IPS DF 19.7 (cell line): ENCODE measurements around the gene POLR1G.
"Not testable (repeated sequence)": the region's sequence is repeated elsewhere in the genome, so short reads cannot be mapped to it uniquely, and the experiment has no call there.

Source experiments
- DNase-seq: peaks from one replicate; pipeline ENCODE4 v3.0.0-alpha.2; 2013; ENCODE audit warnings: low read depth, low spot score

POLR1G gene

DNA sequence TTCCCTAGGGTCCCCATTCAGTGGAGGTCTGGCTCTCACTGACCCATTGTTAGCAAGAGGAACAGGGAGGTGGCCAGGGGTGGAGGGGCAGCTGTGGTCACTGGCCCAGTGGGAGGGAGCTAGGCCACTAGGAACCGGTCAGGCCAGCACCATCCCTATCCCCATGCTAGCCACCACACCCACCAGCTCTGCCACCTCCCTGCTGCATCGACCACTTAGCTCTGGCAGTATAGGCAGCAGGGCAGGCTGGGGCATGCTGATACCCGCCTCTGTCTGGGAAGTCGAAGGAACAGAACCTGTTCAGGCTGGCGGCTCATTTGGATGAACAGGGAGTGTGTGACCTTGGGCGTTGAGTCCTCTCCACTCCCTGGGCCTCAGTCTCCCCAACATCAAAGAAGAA is 6.3 kb upstream of the POLR1G start:
- no peak for DNase-seq

DNA sequence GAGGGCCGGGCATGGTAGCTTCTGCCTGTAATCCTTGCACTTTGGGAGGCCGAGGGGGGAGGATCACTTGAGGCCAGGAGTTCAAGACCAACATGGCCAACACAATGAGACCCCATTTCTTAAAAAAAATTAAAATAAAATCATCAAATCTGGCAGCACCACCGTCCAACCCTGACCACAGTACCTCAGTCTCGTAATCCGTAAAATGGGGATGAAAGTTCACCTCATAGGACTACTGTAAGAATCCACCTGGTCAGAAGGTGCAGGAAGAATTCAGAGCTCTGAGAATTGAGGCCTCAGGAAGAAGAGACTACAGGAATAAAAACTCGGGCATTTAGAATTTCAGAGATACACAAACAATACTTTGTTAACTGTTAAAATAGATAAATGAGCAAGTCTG is 4.6 kb upstream of the POLR1G start:
- DNase-seq, result no peak

DNA sequence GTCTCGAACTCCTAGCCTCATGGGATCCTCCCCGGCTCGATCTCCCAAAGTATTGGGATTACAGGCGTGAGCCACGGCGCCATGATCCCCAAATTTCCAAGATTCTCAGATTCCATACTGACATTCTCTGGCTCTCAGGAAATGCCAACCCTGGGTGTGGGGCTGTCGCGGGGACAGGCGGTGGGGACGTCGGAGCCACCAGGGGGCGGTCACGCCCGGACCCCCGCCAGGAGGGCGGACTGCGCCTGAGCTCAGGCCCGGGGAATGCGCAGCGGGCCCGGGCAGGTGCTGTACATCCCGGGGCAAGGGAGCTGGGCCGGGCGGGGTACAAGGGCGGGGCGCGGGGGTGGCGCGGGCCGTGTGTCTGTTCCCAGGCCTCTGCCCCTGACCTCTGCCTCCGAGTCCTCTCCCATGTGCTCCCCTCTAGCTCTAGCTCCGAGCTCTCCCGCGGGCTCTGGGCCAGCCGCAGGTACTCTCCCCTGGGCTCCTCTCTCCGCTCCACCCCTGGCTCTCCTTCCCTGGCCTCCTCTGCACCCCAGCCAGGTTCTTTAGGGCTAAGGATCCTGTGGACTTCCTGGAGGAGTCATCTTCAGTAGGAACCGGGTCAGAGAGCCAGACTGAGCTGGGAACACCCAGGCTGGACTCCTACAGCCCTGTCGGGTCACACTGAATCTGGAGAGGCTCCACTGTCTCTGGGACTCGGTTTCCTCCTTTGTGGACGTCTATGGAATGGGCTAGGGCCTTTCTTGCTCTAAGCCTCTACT is 4.0 kb upstream of the POLR1G start:
- DNase-seq, result no peak

DNA sequence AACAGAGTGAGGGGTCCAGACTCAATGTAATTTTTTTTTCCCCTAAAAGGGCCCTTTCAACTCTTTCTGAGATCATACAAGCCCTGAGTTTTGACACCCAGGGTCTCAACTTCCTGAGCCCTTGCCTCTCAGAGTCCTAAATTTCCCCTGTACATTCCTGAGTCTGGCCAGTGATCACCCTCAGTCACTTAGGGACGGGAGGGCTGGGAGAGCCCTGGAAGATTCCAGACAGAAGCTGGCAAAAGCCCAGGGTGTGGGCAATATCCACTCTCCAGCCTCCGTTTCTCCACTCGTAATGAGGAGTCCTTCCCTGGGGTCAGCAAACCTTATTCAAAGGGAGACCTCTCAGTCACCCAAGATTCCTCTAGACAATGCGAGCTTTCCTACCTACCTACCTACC is 3.2 kb upstream of the POLR1G start:
- no peak for DNase-seq

DNA sequence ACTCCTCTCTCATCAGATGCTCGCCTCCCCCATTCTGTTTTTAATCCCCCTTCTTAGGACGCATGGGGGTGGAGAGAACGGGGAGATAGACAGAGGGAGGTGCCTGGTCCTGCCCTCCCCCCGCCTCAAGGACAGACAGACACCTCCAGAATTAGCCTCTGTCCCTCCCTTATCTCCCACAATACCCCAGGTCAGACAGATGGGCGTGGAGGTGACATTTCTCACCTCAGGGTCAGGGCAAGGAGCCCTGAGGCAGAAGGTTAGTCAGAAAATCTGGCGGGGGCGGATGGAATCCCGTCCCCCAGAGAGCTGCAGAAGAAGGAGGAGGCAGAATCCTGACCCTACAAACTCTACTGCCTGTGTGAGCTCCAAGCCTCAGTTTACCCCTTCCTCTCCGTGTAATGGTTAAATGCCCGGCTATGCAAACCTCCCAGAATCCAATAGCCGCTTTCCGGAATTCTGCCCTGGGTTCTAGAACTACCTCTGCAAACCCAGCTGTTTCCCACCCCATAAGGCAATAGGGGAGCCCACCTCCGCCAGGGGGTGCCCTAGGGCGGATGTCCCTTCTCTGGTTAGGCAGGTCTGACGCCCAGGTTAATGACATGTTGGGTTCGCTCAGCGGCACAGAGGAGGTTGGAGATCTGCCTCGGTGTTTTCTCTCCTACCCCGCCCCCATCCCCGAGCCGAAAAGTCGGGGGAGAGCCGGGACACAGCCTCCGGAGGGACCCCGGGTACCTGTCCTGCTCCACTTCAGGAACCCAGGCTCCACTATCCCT is 2.5 kb upstream of the POLR1G start:
- DNase-seq, result no peak

DNA sequence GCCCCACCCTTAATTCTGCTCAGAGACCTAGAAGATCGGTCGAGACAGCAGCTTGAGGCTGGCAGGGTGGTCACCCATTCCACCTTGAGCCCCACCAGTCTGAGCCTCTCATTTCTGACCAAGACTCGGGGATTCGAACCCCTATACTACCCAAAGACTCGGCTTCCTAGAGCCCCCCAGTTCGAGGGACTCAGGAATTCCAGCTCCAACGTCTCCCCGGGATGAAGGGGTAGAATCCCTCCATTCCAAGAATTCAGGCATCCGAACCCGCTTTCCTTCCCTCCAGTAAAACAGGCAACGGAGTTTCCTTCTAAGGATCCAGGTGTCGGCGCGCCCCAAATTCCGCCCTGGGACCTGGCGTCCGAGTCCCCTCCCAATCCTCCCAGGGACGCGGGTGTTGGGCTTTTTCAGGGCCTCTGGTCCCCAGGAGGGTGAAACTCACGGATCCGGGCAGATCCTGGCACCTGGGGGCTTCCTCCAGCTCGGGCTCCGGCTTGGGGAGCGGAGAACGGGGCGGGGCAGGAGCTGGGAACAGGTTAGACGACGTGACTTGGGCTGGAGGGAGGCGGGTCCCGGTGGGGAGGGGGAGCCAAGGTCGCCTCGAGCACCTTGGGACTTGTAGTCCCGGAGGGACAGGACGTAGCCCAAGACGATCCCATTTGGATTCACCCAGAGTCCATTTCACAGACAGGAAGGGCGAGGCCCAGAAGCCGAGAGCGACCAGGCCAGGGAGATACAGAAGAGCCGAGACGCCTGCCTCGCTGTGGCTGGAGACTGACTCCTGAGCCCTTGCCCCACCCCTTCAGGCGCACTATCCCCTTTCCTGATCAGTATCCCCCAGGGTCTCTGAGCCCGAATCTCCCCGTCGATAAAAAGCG is 1.6 kb upstream of the POLR1G start, which contains the start of gene PPP1R13L:
TSS of gene PPP1R13L (minus strand) at position 513 of the 878 bp plus-strand sequence. CDS start 6,751 bp downstream, outside the sequence.
- no peak for DNase-seq

DNA sequence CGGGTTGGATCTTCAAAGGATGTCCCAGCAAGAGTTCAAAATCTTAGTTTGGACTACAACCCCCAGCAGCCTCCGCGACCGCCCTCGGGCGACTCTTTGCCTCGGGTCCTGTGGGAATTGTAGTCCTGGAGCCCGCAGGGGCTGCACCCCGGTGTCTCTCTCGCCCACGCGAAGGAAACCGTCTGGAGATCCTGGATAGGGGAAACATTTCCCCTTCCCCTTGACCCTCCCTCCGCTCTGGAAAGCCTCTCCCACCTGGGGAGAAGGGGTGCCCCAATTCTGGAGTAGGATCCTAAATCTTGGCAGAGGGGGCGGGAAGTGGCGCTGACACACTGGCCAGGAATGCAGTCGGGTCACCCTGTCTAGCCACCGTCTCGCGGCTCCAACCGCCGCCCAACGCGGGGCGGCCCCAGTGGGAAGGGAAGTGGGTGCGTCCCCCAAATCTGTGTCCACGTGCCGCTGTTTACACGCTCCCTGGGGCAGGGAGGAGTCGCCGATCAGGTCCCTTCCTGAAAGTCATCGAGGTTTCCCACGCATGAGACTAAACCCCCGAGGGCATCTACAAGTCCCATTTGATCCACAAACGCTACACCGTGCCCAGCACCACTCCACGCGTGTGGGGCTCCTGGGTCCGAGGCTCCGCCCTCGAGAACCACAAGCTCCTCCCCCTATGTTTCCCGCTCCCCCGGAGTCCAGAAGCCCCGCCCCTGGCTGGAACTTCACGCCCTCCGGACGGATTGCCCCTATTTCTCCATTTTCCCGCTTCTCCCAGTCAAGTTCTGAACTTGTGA is 814 bp upstream of the POLR1G start:
- DNase-seq, result no peak

DNA sequence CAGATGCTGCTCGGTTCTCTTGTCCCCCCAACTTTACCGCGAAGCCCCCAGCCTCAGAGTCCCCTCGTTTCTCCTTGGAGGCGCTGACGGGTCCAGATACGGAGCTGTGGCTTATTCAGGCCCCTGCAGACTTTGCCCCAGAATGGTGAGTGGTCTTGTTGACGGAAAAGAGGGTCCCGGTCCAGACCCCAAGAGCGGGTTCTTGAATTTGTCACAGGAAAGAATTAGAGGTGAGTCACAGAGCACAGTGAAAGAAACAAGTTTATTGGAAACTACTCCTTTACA is 589 bp downstream of the POLR1G start:
- no peak for DNase-seq

DNA sequence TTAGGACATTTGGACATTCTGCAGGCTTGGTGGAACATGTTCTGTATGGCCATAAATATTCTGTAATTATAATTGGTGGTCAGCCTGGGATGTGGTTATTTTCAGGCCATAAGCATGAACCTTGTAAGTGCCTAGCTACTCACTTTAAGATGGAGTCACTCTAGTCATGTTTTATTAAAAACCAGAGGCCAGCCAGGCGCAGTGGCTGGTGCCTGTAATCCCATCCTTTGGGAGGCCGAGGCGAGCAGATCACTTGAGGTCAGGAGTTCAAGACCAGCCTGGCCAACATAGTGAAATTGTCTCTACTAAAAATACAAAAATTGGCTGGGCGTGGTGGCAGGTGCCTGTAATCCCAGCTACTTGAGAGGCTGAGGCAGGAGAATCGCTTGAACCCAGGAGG is 1.1 kb downstream of the POLR1G start:
- not testable (repeated sequence) for DNase-seq

DNA sequence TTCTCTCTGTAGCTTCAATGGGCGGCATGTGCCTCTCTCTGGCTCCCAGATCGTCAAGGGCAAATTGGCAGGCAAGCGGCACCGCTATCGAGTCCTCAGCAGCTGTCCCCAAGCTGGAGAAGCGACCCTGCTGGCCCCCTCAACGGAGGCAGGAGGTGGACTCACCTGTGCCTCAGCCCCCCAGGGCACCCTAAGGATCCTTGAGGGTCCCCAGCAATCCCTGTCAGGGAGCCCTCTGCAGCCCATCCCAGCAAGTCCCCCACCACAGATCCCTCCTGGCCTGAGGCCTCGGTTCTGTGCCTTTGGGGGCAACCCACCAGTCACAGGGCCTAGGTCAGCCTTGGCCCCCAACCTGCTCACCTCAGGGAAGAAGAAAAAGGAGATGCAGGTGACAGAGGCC is 1.7 kb downstream of the POLR1G start:
- DNase-seq, result no peak

DNA sequence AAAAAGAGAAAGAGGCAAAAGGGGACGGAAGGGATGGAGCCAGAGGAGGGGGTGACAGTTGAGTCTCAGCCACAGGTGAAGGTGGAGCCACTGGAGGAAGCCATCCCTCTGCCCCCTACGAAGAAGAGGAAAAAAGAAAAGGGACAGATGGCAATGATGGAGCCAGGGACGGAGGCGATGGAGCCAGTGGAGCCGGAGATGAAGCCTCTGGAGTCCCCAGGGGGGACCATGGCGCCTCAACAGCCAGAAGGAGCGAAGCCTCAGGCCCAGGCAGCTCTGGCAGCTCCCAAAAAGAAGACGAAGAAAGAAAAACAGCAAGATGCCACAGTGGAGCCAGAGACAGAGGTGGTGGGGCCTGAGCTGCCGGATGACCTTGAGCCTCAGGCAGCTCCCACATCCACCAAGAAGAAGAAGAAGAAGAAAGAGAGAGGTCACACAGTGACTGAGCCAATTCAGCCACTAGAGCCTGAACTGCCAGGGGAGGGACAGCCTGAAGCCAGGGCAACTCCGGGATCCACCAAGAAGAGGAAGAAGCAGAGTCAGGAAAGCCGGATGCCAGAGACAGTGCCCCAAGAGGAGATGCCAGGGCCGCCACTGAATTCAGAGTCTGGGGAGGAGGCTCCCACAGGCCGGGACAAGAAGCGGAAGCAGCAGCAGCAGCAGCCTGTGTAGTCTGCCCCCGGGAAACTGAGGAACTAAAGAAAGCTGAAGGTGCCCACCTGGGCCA is 2.5 kb downstream of the POLR1G start:
- no peak for DNase-seq

DNA sequence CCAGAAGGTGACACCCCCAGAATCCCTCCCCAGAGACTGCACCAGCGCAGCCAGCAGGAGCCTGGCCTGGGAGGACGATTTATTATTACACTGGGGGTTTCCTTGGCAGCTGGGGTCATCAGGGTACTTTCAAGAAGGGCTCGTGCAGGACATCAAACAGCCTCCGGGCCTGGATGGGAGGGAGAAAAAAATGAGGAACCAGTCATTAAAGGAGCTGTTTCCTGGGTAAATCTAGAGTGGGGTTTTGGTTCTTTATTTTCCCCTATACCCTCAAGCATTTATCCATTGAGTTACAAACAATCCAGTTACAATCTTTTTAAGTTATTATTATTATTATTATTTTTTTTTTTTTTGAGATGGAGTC is 3.1 kb downstream of the POLR1G start:
- no peak for DNase-seq

DNA sequence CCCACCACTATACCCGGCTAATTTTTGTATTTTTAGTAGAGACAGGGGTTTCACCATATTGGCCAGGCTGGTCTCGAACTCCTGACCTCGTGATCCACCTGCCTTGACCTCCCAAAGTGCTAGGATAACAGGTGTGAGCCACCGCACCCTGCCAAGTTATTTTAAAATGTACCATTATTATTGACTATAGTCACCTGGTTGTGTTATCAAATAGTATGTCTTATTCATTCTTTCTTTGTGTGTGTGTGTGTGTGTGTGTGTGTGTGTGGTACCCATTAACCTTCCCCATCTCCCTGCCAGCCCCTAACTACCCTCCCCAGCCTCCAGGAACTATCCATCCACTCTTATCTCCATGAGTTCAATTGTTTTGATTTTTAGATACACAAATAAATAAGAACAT is 3.9 kb downstream of the POLR1G start:
- not testable (repeated sequence) for DNase-seq

DNA sequence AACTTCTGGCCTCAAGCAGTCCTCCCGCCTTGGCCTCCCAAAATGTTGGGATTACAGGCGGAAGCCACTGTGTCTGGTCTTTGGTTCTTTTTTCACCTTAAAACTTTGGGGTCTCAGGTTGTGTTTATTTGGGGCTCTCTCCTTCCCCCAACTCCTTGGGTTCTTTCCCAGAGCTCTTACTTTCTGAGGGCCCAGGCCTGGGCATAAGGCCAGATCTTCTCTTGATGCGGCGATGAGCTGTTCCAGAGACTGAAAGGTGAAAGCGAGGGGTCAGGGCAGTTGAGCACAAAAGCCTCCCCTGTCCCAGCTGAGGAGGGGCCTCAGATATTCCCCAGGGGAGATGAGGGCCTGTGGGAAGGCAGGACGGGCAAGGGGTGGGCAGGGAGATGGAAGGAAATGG is 7.1 kb downstream of the POLR1G start:
- DNase-seq, result no peak

DNA sequence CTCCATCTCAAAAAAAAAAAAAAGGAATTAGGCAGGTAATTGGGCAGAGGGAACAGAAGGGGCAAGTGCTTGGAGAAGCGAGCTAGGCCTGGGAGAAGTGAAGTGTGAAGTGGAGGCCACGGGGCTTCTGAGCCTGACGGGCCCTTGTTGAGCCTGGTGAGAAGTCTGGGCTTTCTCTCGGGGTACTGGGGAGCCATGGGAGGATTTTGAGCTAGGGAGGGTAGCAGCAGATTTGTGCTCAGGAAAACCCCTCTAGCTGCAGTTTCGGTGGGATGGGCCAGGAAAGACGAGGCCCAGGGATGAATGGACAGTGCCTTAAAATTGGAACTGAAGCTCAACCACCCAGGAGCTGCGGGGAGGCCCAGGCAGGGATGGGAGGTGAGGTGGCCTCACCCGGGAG is 8.0 kb downstream of the POLR1G start:
- DNase-seq, result no peak

DNA sequence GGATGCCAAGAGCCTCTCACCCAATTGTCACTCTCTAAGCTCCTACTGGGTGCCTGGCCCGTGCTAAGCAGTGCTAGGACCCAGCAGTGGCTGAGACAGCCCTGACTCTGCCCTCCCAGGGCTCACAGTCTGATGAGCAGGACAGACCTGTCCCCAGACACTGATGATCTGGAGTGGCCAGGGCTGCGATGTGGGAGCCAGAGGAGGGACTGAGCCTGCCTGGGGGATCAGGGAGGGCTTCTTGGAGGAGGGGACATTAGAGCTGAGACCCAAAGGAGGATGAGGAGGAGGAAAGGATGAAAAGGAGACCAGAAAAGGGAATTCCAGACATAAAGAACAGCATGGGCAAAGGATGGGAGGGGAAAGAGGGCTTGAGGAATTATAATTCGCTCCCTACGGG is 10.7 kb downstream of the POLR1G start:
- DNase-seq, result no peak

DNA sequence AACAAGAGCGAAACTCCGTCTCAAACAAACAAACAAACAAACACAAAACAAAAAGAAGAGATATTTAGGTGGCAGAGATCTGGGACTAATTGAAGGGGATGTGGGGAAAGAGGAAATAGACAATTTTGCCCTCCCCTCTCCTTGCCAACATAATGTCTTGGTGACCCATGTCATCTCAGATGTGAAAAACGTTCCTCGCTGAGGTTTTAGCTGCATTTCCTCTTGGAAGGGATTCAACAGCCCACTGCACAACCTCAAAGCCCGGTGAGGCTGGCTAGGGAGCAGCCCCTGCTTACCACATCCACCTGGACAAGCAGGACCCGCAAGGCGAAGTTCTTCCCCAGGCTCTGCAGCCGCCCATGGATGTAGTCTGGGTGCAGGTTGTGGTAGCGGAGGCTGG is 12.4 kb downstream of the POLR1G start:
- no peak for DNase-seq

DNA sequence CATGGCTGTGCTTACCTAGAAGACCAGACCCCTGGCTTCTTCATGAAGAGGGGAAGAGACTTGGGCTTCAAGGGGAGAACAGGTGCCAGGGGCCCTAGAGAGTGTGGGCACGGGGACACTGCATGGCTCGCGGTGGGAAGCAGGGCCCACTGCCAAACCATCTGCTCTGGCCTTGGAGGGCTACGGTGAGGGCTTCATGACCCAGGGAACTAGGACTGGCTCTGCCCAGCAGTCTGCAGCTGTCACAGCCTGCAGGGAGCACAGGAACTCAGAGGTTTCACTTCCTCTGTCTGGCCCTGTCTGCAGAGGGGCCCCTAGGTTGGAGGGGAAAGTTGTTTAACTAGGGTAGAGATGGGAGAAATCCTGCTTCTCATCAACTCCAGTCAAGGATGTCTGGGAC is 13.0 kb downstream of the POLR1G start:
- DNase-seq, result no peak

DNA sequence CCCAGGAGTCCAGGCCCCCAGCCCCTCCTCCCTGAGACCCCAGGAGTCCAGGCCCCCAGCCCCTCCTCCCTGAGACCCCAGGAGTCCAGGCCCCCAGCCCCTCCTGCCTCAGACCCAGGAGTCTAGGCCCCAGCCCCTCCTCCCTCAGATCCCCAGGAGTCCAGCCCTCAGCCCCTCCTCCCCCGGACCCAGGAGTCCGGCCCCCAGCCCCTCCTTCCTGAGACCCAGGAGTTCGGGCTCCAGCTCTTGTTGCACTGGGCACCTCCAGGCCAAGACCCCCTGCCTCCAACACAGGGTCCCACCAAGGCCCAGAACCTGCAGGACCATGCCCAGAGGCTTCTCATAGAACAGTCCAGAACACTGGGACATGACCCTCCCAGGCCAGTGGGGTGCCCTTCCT is 13.5 kb downstream of the POLR1G start:
- no peak for DNase-seq

DNA sequence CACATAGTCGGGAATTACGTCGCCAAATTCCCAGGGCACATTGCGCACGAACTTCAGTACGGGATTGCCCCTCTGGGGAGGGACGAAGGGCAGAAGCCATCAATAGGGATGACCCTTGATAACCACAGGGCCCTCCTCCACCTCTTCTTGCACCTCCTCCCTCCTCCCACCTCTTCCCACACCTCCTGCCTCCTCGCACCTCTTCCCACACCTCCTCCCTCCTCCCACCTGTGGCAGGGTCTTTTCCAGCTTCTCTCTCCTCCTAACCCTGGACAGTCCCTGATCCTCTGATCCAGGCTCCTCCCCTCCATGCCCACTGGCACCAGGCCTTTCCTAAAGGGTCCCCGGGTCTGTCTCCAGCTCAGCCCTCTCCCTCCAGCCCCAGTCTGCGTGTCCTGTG is 13.9 kb downstream of the POLR1G start:
- no peak for DNase-seq

DNA sequence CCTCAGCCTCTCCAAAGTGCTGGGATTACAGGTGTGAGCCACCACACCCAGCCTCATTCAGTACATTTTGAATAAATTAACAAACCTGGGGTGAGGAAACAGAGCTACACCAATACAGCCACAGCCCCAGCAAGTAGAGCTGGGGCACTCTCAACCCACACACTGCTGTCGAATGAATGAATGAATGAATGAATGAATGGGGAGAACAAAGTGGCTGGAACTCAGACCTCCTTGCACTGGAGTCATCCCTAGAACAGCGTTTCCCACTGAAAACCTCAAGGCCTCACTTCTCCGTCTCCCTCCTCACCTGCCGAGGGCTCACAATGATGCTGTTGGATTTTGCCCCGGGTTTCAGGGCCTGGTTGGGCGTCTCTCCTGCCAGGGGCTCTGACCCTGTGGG is 14.4 kb downstream of the POLR1G start:
- DNase-seq, result no peak
